Neural cell (in vitro differentiated cells): Measurements from ENCODE around the gene ZNF107. TPM values are rescaled to one million over a fixed set of nuclear protein-coding genes. Genes with fewer than 3 reads are reported as not detected.
"Not testable (repeated sequence)": the region's sequence is repeated elsewhere in the genome, so short reads cannot be mapped to it uniquely, and the experiment has no call there.

ENCODE experiments used
- H2AFZ ChIP-seq: fragments of 200-600, 300-800 bp; sonication (generic), shearing (Covaris generic); 2 replicates; pipeline ENCODE4 v1.6.0; 2014; ENCODE audit warnings: low read depth, mild to moderate bottlenecking, antibody characterized with exemption, low read length, moderate library complexity
- H3F3A ChIP-seq: fragments of 200-600 bp; shearing (Covaris generic); 2 replicates; pipeline ENCODE4 v1.6.1; 2016; ENCODE audit warnings: mild to moderate bottlenecking, moderate library complexity, mixed read lengths, antibody characterized with exemption, low read length; ENCODE audit not compliant: insufficient read depth, poor library complexity, severe bottlenecking
- H3K27ac ChIP-seq: fragments of 200-600, 300-800 bp; sonication (generic), shearing (Covaris generic); 2 replicates; pipeline ENCODE4 v1.5.1; 2014; ENCODE audit warnings: mild to moderate bottlenecking, low read length, moderate library complexity
- H3K27me3 ChIP-seq: fragments of 300-800, 200-600 bp; sonication (generic), shearing (Covaris generic); 2 replicates; pipeline ENCODE4 v1.6.0; 2014; ENCODE audit warnings: mild to moderate bottlenecking, low read depth, low read length, moderate library complexity; ENCODE audit not compliant: insufficient read depth
- H3K36me3 ChIP-seq: fragments of 300-800, 200-600 bp; sonication (generic), shearing (Covaris generic); 2 replicates; pipeline ENCODE4 v1.5.1; 2014; ENCODE audit warnings: mild to moderate bottlenecking, antibody characterized with exemption, low read length, moderate library complexity; ENCODE audit not compliant: insufficient read depth
- H3K4me2 ChIP-seq: fragments of 300-800, 200-600 bp; sonication (generic), shearing (Covaris generic); 2 replicates; pipeline ENCODE4 v1.6.0; 2014; ENCODE audit warnings: mild to moderate bottlenecking, low read length
- H3K4me3 ChIP-seq: fragments of 300-800, 200-600 bp; sonication (generic), shearing (Covaris generic); 2 replicates; pipeline ENCODE4 v1.5.1; 2014; ENCODE audit warnings: mild to moderate bottlenecking, low read length, moderate library complexity
- H3K79me2 ChIP-seq: fragments of 200-600 bp; shearing (Covaris generic); replicated peaks from 2 replicates; pipeline ENCODE4 v1.6.0; 2014; ENCODE audit warnings: mild to moderate bottlenecking, low read length, moderate library complexity; ENCODE audit not compliant: insufficient read depth
- H3K9ac ChIP-seq: fragments of 300-800, 200-600 bp; sonication (generic), shearing (Covaris generic); 2 replicates; pipeline ENCODE4 v1.6.1; 2016; ENCODE audit warnings: mild to moderate bottlenecking, low read length, mixed read lengths
- H3K9me2 ChIP-seq: fragments of 200-600 bp; shearing (Covaris generic); 2 replicates; pipeline ENCODE4 v1.6.1; 2016; ENCODE audit warnings: mild to moderate bottlenecking, low read length, mixed read lengths; ENCODE audit not compliant: insufficient read depth
- H3K9me3 ChIP-seq: fragments of 200-600, 300-800 bp; sonication (generic), shearing (Covaris generic); 2 replicates; pipeline ENCODE4 v1.6.1; 2016; ENCODE audit warnings: mild to moderate bottlenecking, mixed run types, low read length, moderate library complexity, mixed read lengths
- H4K20me1 ChIP-seq: fragments of 200-600 bp; shearing (Covaris generic); 2 replicates; pipeline ENCODE4 v1.6.1; 2016; ENCODE audit warnings: mild to moderate bottlenecking, mixed run types; ENCODE audit not compliant: insufficient read depth
- EP300 ChIP-seq: fragments of 450-650 bp; conservative IDR thresholded peaks from 2 replicates; pipeline ENCODE4 v1.6.1; 2014; ENCODE audit warnings: antibody characterized with exemption, mild to moderate bottlenecking, moderate library complexity; ENCODE audit not compliant: poor library complexity, severe bottlenecking
- EZH2 ChIP-seq: fragments of 200-600, 300-800 bp; shearing (Covaris generic), sonication (generic); IDR thresholded peaks from 2 replicates; pipeline ENCODE4 v1.6.1; 2014; ENCODE audit warnings: antibody characterized with exemption, low read length, borderline replicate concordance, mild to moderate bottlenecking; ENCODE audit not compliant: insufficient read depth, poor library complexity, severe bottlenecking
- MXI1 ChIP-seq: fragments of 450-650 bp; conservative IDR thresholded peaks from 2 replicates; pipeline ENCODE4 v1.6.1; 2014; ENCODE audit warnings: antibody characterized with exemption, mild to moderate bottlenecking; ENCODE audit not compliant: poor library complexity, severe bottlenecking
- POLR2AphosphoS5 ChIP-seq: IDR thresholded peaks from 2 replicates; pipeline ENCODE4 v1.6.1; 2012
- RAD21 ChIP-seq: fragments of 450-650 bp; conservative IDR thresholded peaks from 2 replicates; pipeline ENCODE4 v1.6.1; 2014; ENCODE audit warnings: antibody characterized with exemption, mild to moderate bottlenecking, moderate library complexity
- TAF1 ChIP-seq: IDR thresholded peaks from 2 replicates; pipeline ENCODE4 v1.6.1; 2012; ENCODE audit warnings: low read depth
- polyA plus RNA-seq: library from polyadenylated mRNA; depleted of rRNA; stranded (reverse); fragments of >200 nt; gene quantifications from 2 replicates; pipeline ENCODE4 v1.2.3, GENCODE V29; 2014
- TF ChIP-seq, protein P1 (sequence below): fragments of 450-650 bp; IDR thresholded peaks from 2 replicates; pipeline ENCODE4 v1.5.1; 2014; ENCODE audit warnings: antibody characterized with exemption, mild to moderate bottlenecking, moderate library complexity; ENCODE audit not compliant: poor library complexity, severe bottlenecking
- TF ChIP-seq, protein P2 (sequence below): IDR thresholded peaks from 2 replicates; pipeline ENCODE4 v1.6.1; 2012; ENCODE audit warnings: borderline replicate concordance

Gene ZNF107
- polyA plus RNA-seq, 1 donor from 2014 or later, result 7.9 TPM

DNA sequence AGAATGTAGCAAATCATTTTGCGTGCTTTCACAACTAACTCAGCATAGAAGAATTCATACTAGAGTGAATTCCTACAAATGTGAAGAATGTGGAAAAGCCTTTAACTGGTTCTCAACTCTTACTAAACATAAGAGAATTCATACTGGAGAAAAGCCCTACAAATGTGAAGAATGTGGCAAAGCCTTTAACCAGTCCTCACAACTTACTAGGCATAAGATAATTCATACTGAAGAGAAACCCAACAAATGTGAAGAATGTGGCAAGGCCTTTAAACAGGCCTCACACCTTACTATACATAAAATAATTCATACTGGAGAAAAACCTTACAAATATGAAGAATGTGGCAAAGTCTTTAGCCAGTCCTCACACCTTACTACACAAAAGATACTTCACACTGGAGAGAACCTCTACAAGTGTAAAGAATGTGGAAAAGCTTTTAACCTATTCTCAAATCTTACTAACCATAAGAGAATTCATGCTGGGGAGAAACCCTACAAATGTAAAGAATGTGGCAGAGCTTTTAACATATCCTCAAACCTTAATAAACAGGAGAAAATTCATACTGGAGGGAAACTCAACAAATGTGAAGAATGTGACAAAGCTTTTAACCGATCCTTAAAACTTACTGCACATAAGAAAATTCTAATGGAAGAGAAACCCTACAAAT lies 40.8 kb downstream of the ZNF107 start:
- Histone ChIP-seq H4K20me1 (no peaks in the 10 kb centered on the region), H3K9me2 (no peaks in the 10 kb centered on the region), H3K27me3 (no peaks in the 10 kb centered on the region)

DNA sequence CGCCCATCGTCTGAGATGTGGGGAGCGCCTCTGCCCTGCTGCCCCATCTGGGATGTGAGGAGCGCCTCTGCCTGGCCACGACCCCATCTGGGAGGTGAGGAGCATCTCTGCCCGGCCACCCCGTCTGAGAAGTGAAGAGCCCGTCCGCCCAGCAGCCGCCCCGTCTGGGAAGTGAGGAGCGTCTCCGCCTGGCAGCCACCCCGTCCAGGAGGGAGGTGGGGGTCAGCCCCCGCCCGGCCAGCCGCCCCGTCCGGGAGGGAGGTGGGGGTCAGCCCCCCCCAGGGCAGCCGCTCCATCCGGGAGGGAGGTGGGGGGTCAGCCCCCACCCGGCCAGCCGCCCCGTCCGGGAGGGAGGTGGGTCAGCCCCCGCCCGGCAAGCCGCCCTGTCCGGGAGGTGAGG lies 52.0 kb downstream of the ZNF107 start:
- not testable (repeated sequence) for H3K9me3 ChIP-seq, H3K36me3 ChIP-seq, H3F3A ChIP-seq, H3K4me3 ChIP-seq, H3K27me3 ChIP-seq, H3K4me2 ChIP-seq, H3K27ac ChIP-seq, H2AFZ ChIP-seq, H4K20me1 ChIP-seq, H3K9ac ChIP-seq, H3K79me2 ChIP-seq, H3K9me2 ChIP-seq

More for the DNA sequence above, 40.8 kb downstream of the ZNF107 start:
- Histone ChIP-seq H2AFZ (no peak overlapping the region), H3K9me3 (peaks cover 34% of the 10 kb centered on the region), H3K4me3 (no peak overlapping the region), H3K27ac (no peak overlapping the region), H3K36me3 (peaks cover 13% of the 10 kb centered on the region), H3K9ac (no peak overlapping the region), H3K79me2 (no peaks in the 10 kb centered on the region), H3F3A (no peaks in the 10 kb centered on the region), H3K4me2 (no peak overlapping the region)
- TF ChIP-seq RAD21 (no peak), TAF1 (no peak), EZH2 (no peak), EP300 (no peak), MXI1 (no peak), POLR2AphosphoS5 (no peak)
- TF ChIP-seq, protein P1, sequence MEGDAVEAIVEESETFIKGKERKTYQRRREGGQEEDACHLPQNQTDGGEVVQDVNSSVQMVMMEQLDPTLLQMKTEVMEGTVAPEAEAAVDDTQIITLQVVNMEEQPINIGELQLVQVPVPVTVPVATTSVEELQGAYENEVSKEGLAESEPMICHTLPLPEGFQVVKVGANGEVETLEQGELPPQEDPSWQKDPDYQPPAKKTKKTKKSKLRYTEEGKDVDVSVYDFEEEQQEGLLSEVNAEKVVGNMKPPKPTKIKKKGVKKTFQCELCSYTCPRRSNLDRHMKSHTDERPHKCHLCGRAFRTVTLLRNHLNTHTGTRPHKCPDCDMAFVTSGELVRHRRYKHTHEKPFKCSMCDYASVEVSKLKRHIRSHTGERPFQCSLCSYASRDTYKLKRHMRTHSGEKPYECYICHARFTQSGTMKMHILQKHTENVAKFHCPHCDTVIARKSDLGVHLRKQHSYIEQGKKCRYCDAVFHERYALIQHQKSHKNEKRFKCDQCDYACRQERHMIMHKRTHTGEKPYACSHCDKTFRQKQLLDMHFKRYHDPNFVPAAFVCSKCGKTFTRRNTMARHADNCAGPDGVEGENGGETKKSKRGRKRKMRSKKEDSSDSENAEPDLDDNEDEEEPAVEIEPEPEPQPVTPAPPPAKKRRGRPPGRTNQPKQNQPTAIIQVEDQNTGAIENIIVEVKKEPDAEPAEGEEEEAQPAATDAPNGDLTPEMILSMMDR, result no peak
- TF ChIP-seq, protein P2, sequence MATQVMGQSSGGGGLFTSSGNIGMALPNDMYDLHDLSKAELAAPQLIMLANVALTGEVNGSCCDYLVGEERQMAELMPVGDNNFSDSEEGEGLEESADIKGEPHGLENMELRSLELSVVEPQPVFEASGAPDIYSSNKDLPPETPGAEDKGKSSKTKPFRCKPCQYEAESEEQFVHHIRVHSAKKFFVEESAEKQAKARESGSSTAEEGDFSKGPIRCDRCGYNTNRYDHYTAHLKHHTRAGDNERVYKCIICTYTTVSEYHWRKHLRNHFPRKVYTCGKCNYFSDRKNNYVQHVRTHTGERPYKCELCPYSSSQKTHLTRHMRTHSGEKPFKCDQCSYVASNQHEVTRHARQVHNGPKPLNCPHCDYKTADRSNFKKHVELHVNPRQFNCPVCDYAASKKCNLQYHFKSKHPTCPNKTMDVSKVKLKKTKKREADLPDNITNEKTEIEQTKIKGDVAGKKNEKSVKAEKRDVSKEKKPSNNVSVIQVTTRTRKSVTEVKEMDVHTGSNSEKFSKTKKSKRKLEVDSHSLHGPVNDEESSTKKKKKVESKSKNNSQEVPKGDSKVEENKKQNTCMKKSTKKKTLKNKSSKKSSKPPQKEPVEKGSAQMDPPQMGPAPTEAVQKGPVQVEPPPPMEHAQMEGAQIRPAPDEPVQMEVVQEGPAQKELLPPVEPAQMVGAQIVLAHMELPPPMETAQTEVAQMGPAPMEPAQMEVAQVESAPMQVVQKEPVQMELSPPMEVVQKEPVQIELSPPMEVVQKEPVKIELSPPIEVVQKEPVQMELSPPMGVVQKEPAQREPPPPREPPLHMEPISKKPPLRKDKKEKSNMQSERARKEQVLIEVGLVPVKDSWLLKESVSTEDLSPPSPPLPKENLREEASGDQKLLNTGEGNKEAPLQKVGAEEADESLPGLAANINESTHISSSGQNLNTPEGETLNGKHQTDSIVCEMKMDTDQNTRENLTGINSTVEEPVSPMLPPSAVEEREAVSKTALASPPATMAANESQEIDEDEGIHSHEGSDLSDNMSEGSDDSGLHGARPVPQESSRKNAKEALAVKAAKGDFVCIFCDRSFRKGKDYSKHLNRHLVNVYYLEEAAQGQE, result no peak
